Measurements from ENCODE around the gene SHROOM3. TPM values are rescaled to one million over a fixed set of nuclear protein-coding genes. Genes with fewer than 3 reads are reported as not detected.

SHROOM3 gene
- total RNA-seq, 6 experiments from 2014 or later: 39.1 to 98.7 (median 40.9) TPM

DNA sequence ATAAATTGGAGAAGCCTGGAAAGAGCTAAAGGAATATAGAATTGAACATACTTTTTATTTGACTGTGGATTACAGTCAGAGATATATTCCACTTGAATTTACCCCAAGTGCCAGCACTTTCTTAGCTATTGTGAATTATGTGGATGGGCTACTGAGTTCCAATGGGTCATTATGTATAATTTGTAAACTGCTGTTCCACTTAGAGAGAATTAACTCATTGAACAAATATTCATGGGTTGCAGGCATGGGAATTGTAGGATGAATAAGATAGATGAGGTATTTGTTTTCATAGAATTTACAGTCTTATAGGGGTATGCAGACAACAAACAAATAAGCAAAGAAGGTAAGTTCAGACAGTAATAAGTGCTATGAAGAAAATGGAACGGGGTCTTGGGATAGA, 195.7 kb downstream of the SHROOM3 start:
- Mint-ChIP-seq H3K27me3 (ENCODE audit: insufficient read depth) (no peaks in the 10 kb centered on the region), H3K4me1 (ENCODE audit: low read depth) (peaks cover 78% of the 10 kb centered on the region), H3K9me3 (no peaks in the 10 kb centered on the region; the same call in 1 of the 2 replicates), H3K36me3 (ENCODE audit: low read depth) (peaks cover 24% of the 10 kb centered on the region), H3K4me3 (no peak overlapping the region; the same call in 1 of the 2 replicates), H3K27ac (peak overlapping the region; percentile 71)
- peak; percentile 55 for DNase-seq
- TF ChIP-seq CTCF (IDR thresholded peaks at IDR 0.05): no peak

DNA sequence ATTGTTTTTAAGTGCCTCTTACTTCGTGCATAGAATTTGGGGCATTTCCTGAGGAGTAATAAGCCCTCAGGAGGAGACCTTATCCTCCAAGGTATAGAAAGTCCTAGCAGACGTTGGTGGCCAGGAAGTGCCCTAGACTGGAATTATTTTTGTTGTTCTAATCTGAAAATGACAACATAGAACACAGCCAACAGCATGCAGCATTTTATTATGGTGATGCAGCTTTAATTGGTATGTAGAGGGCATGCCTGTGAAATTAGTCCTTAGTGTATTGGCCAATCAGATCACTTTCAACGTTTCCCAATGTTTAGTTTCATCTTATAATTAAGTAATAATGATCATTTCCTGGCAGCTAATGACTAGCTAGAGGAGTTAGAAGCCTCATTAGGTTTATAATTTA, 199.2 kb downstream of the SHROOM3 start:
- Mint-ChIP-seq H3K4me3 (peak overlapping the region; percentile 77), H3K27me3 (ENCODE audit: insufficient read depth) (no peaks in the 10 kb centered on the region), H3K9me3 (no peaks in the 10 kb centered on the region; the same call in 1 of the 2 replicates), H3K36me3 (ENCODE audit: low read depth) (peaks cover 20% of the 10 kb centered on the region), H3K27ac (peak overlapping the region; percentile 74), H3K4me1 (ENCODE audit: low read depth) (peaks cover 95% of the 10 kb centered on the region)
- peak; percentile 85 for DNase-seq
- TF ChIP-seq CTCF (IDR thresholded peaks at IDR 0.05): no peak

GRCh38 chr4:76637712-76638361, 202.8 kb downstream of the SHROOM3 start:
- DNase-seq: peak; percentile 54
- H3K4me1 Mint-ChIP-seq (ENCODE audit: low read depth): peaks cover 85% of the 10 kb centered on the region
- peak overlapping the region; percentile 88 for H3K27ac Mint-ChIP-seq
- H3K27me3 Mint-ChIP-seq (ENCODE audit: insufficient read depth): no peaks in the 10 kb centered on the region
- no peak for TF ChIP-seq CTCF (IDR thresholded peaks at IDR 0.05)
- no peaks in the 10 kb centered on the region for H3K9me3 Mint-ChIP-seq
- H3K36me3 Mint-ChIP-seq (ENCODE audit: low read depth): no peaks in the 10 kb centered on the region; the same call in 1 of the 2 replicates
- H3K4me3 Mint-ChIP-seq: peak overlapping the region; percentile 38; the same call in 1 of the 2 replicates

DNA sequence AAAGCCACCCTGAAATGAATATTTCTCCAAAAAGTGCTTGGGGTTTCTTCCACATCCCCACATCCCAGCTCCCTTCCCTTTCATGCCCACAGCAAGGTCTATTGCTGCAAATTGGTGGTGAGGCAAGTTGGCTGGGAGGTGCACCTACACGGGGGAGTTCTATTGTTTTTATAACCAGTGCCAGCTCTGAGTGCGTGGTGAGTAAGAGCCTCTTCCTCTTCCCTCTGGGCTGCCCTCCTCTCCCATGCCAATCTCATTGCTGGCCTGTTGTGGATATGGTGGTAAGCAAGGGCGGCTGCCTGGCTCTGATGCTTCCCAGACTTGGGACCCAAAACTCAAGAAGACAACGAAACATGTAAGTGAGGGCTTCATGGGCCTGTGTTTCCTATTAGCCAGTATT, 204.3 kb downstream of the SHROOM3 start:
- Mint-ChIP-seq H3K27ac (peak overlapping the region; percentile 14; the same call in 1 of the 2 replicates), H3K36me3 (ENCODE audit: low read depth) (no peaks in the 10 kb centered on the region; the same call in 1 of the 2 replicates), H3K27me3 (ENCODE audit: insufficient read depth) (no peaks in the 10 kb centered on the region), H3K4me3 (no peak overlapping the region), H3K9me3 (no peaks in the 10 kb centered on the region), H3K4me1 (ENCODE audit: low read depth) (peaks cover 75% of the 10 kb centered on the region)
- no peak for DNase-seq
- TF ChIP-seq CTCF (IDR thresholded peaks at IDR 0.05): no peak

DNA sequence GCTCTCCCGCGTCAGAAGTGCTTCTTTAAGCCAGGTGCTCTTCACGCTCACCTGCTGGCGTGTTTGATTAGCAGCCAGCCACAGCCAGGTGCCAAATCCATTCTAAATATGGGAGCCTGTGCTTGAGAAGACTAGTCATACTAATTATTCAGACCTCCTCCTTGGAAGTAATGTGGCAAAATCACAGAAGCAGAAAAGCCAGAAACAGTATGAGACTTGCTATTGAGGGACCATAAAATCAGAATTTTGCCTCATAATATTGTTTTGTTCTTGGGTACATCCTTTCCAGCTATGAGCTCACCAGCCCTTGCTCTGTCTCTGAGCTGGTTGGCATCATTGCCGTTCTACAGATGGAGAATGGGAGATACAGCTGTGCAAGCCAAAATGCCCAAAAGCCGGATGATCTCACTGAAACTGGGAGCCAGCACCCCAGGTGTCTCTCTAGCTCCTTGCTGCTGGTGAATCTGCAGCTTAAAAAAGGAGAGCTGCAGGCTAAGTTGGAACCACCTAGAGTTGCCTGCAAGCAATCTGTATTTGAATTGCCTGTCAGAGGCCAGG, 205.4 kb downstream of the SHROOM3 start:
- no peak for TF ChIP-seq CTCF (IDR thresholded peaks at IDR 0.05)
- no peak overlapping the region for H3K27ac Mint-ChIP-seq
- H3K27me3 Mint-ChIP-seq (ENCODE audit: insufficient read depth): peaks cover 2% of the 10 kb centered on the region; the same call in 1 of the 2 replicates
- H3K4me1 Mint-ChIP-seq (ENCODE audit: low read depth): peaks cover 68% of the 10 kb centered on the region
- DNase-seq: no peak
- no peak overlapping the region for H3K4me3 Mint-ChIP-seq
- no peaks in the 10 kb centered on the region; the same call in 1 of the 2 replicates for H3K36me3 Mint-ChIP-seq (ENCODE audit: low read depth)
- H3K9me3 Mint-ChIP-seq: no peaks in the 10 kb centered on the region
